HCT116 (cell line): ENCODE results near the gene NFKBIZ. TPM values are rescaled to one million over a fixed set of nuclear protein-coding genes. Genes with fewer than 3 reads are reported as not detected.

ENCODE experiments used
- ATAC-seq: fragments of 200-7000 bp; cut with Tn5 transposase; 2 replicates; pipeline ENCODE4 v1.9.1; 2020; ENCODE audit warnings: mild to moderate bottlenecking, moderate library complexity
- BruUV-seq: library from RNA; stranded (reverse); fragments of 400-500 nt; replicated peaks from 2 replicates; lab custom pipeline; 2021; lab: Mats Ljungman, UMichigan
- CTCF ChIA-PET: fragments of 300-600 bp; sonication (Branson Sonifier 250); formaldehyde crosslinking; loops from one replicate; lab custom pipeline; 2021; ENCODE audit warnings: antibody characterized with exemption; lab: Charles Lee
- POLR2A ChIA-PET: fragments of 300-600, 350-600 bp; sonication (Branson Sonifier 250); formaldehyde crosslinking; loops from one replicate; lab custom pipeline; 2021; ENCODE audit warnings: antibody characterized with exemption; lab: Charles Lee
- RAD21 ChIA-PET, 2 experiments: fragments of 300-600 bp; sonication (Branson Sonifier 250); formaldehyde crosslinking; loops; one replicate each; lab custom pipeline; 2023; ENCODE audit warnings: low total read pairs in 2 of 2; ENCODE audit not compliant: uncharacterized antibody in 2 of 2, unreplicated experiment in 2 of 2, low non-redundant PET in 1 of 2; lab: Charles Lee
- DNase-seq: peaks from one replicate; pipeline ENCODE4 v3.0.0-alpha.2; 2010; ENCODE audit warnings: low read depth, low spot score
- H2AFZ ChIP-seq: fragments of 200-600 bp; shearing (Covaris generic), sonication (generic); 2 replicates; pipeline ENCODE4 v1.6.1; 2017; ENCODE audit warnings: low read depth, mixed run types, mixed read lengths, antibody characterized with exemption, low read length; ENCODE audit not compliant: poor library complexity, severe bottlenecking
- H3K27ac ChIP-seq: 2 replicates; pipeline ENCODE4 v1.5.1; 2012; ENCODE audit warnings: low read depth, low read length
- H3K27me3 ChIP-seq: fragments of 200-600 bp; sonication (generic); 2 replicates; pipeline ENCODE4 v1.6.1; 2016; ENCODE audit warnings: mixed run types, low read length, mixed read lengths; ENCODE audit not compliant: insufficient read depth
- H3K36me3 ChIP-seq, 2 experiments: fragments of 200-500 bp in 1 of 2; fragments of 200-600 bp in 1 of 2; sonication (Bioruptor generic) in 1 of 2; sonication (generic) in 1 of 2; 2 replicates each; pipeline versions ENCODE4 v1.5.1 to v1.6.1; 2014 to 2016; ENCODE audit warnings: low read length in 2 of 2, inconsistent platforms in 1 of 2, mixed read lengths in 1 of 2, mixed run types in 1 of 2; ENCODE audit not compliant: insufficient read depth in 2 of 2, control insufficient read depth in 1 of 2
- H3K4me1 ChIP-seq, 2 experiments: fragments of 200-600 bp in 1 of 2; sonication (generic) in 1 of 2; 2 replicates each; pipeline versions ENCODE4 v1.5.1 to v1.6.1; 2012 to 2017; ENCODE audit warnings: low read length in 2 of 2, inconsistent platforms in 1 of 2, mild to moderate bottlenecking in 1 of 2, mixed read lengths in 1 of 2, mixed run types in 1 of 2, moderate library complexity in 1 of 2; ENCODE audit not compliant: insufficient read depth in 2 of 2, control insufficient read depth in 1 of 2
- H3K4me2 ChIP-seq: fragments of 200-600 bp; sonication (generic); 2 replicates; pipeline ENCODE4 v1.6.1; 2017; ENCODE audit warnings: mixed run types, low read length, mixed read lengths
- H3K4me3 ChIP-seq, 2 experiments: fragments of 200-600 bp in 1 of 2; sonication (generic) in 1 of 2; replicated peaks in 1 of 2; 2 replicates each; pipeline ENCODE4 v1.5.1; 2011 to 2016; ENCODE audit warnings: low read length in 2 of 2, control low read depth in 1 of 2, low read depth in 1 of 2, mild to moderate bottlenecking in 1 of 2, mixed read lengths in 1 of 2, mixed run types in 1 of 2
- H3K79me2 ChIP-seq: fragments of 200-600 bp; sonication (generic); 2 replicates; pipeline ENCODE4 v1.6.1; 2017; ENCODE audit warnings: mild to moderate bottlenecking, mixed run types, low read length, moderate library complexity, mixed read lengths; ENCODE audit not compliant: insufficient read depth
- H3K9ac ChIP-seq: fragments of 200-600 bp; sonication (generic); 2 replicates; pipeline ENCODE4 v1.6.1; 2016; ENCODE audit warnings: low read length, mixed read lengths
- H3K9me2 ChIP-seq: fragments of 200-600 bp; sonication (generic), shearing (Covaris generic); 2 replicates; pipeline ENCODE4 v1.6.1; 2017; ENCODE audit warnings: mixed run types, mild to moderate bottlenecking, moderate library complexity; ENCODE audit not compliant: insufficient read depth
- H3K9me3 ChIP-seq, 2 experiments: fragments of 200-500 bp in 1 of 2; fragments of 200-600 bp in 1 of 2; sonication (Bioruptor generic) in 1 of 2; sonication (generic) in 1 of 2; 2 replicates each; pipeline ENCODE4 v1.6.1; 2014 to 2017; ENCODE audit warnings: low read length in 2 of 2, mixed read lengths in 2 of 2, inconsistent platforms in 1 of 2, low read depth in 1 of 2, mild to moderate bottlenecking in 1 of 2, mixed run types in 1 of 2, moderate library complexity in 1 of 2; ENCODE audit not compliant: control insufficient read depth in 1 of 2, insufficient read depth in 1 of 2
- H4K20me1 ChIP-seq: fragments of 200-600 bp; sonication (generic), shearing (Covaris generic); 2 replicates; pipeline ENCODE4 v1.6.1; 2017; ENCODE audit warnings: mixed run types, mild to moderate bottlenecking, moderate library complexity; ENCODE audit not compliant: insufficient read depth
- ATF3 ChIP-seq: IDR thresholded peaks from 2 replicates; pipeline ENCODE4 v1.6.1; 2012
- CBX3 ChIP-seq: IDR thresholded peaks from 2 replicates; pipeline ENCODE4 v1.6.1; 2012; ENCODE audit warnings: low read depth
- CEBPB ChIP-seq: IDR thresholded peaks from 2 replicates; pipeline ENCODE4 v1.6.1; 2012; ENCODE audit warnings: low read depth
- CTCF ChIP-seq, 3 experiments: fragments of 200-600 bp in 1 of 3; sonication (generic) in 1 of 3; IDR thresholded peaks in 2 of 3; conservative IDR thresholded peaks in 1 of 3; 2 replicates each; pipeline ENCODE4 v1.5.1; 2012 to 2017; ENCODE audit warnings: low read depth in 2 of 3, low read length in 2 of 3, antibody characterized with exemption in 1 of 3, borderline replicate concordance in 1 of 3, control low read depth in 1 of 3, mild to moderate bottlenecking in 1 of 3, mixed read lengths in 1 of 3, mixed run types in 1 of 3, moderate library complexity in 1 of 3; ENCODE audit not compliant: insufficient read depth in 1 of 3
- EGR1 ChIP-seq: IDR thresholded peaks from 2 replicates; pipeline ENCODE4 v1.6.1; 2012; ENCODE audit warnings: low read depth
- EZH2phosphoT487 ChIP-seq: fragments of 200-600 bp; IDR thresholded peaks from 2 replicates; pipeline ENCODE4 v1.6.1; 2018; ENCODE audit warnings: antibody characterized with exemption, borderline replicate concordance
- FOSL1 ChIP-seq: IDR thresholded peaks from 2 replicates; pipeline ENCODE4 v1.6.1; 2012; ENCODE audit warnings: low read depth
- JUND ChIP-seq: IDR thresholded peaks from 2 replicates; pipeline ENCODE4 v1.6.1; 2012
- MAX ChIP-seq: IDR thresholded peaks from 2 replicates; pipeline ENCODE4 v1.6.1; 2012
- POLR2A ChIP-seq: IDR thresholded peaks from 2 replicates; pipeline ENCODE4 v1.7.0; 2011; ENCODE audit warnings: borderline replicate concordance; ENCODE audit not compliant: insufficient read depth, insufficient read length; ENCODE audit errors: extremely low read depth
- POLR2AphosphoS5 ChIP-seq: IDR thresholded peaks from 2 replicates; pipeline ENCODE4 v1.6.1; 2011; ENCODE audit warnings: mild to moderate bottlenecking, low read depth, low read length, moderate library complexity
- RAD21 ChIP-seq: IDR thresholded peaks from 2 replicates; pipeline ENCODE4 v1.6.1; 2012; ENCODE audit warnings: low read depth, mild to moderate bottlenecking
- SP1 ChIP-seq: IDR thresholded peaks from 2 replicates; pipeline ENCODE4 v1.6.1; 2012; ENCODE audit warnings: low read depth
- SRF ChIP-seq: IDR thresholded peaks from 2 replicates; pipeline ENCODE4 v1.6.1; 2012; ENCODE audit warnings: low read depth
- TCF7L2 ChIP-seq: IDR thresholded peaks from 2 replicates; pipeline ENCODE4 v1.7.0; 2011; ENCODE audit warnings: borderline replicate concordance, inconsistent platforms; ENCODE audit not compliant: insufficient read depth, insufficient read length; ENCODE audit errors: extremely low read depth
- YY1 ChIP-seq: IDR thresholded peaks from 2 replicates; pipeline ENCODE4 v1.6.1; 2011; ENCODE audit warnings: low read length, low read depth, moderate library complexity, mild to moderate bottlenecking; ENCODE audit not compliant: insufficient replicate concordance; ENCODE audit errors: extremely low read depth
- ZNF274 ChIP-seq: fragments of 200-500 bp; sonication (Bioruptor generic); IDR thresholded peaks from 2 replicates; pipeline ENCODE4 v1.6.1; 2014; ENCODE audit warnings: mild to moderate bottlenecking, low read depth, low read length, inconsistent platforms
- intact Hi-C: fragments of 100-400 bp; cut with micrococcal nuclease; formaldehyde crosslinking; loops from 2 replicates; pipeline ENCODE4 v1.10.0; 2022
- total RNA-seq: library from RNA; stranded (reverse); gene quantifications from one replicate; pipeline ENCODE4 v1.2.1, GENCODE V29; 2021; ENCODE audit not compliant: unreplicated experiment

NFKBIZ gene
- total RNA-seq, 1 experiment from 2014 or later = 12.2 TPM

- Histone ChIP-seq H2AFZ (no peak overlapping the region), H3K4me1 (peaks cover 12 to 19% of the 10 kb centered on the region in 2 experiments), H3K9me3 (no peaks in the 10 kb centered on the region), H4K20me1 (no peaks in the 10 kb centered on the region), H3K27me3 (no peaks in the 10 kb centered on the region), H3K4me2 (no peak overlapping the region), H3K27ac (no peak overlapping the region), H3K4me3 (no peak overlapping the region), H3K79me2 (no peaks in the 10 kb centered on the region), H3K9me2 (no peaks in the 10 kb centered on the region), H3K36me3 (no peaks in the 10 kb centered on the region), H3K9ac (no peak overlapping the region)
- TF ChIP-seq JUND (no peak), MAX (no peak), CBX3 (no peak), TCF7L2 (no peak), EZH2phosphoT487 (no peak), ATF3 (no peak), SRF (no peak), RAD21 (no peak), ZNF274 (no peak), CEBPB (no peak), SP1 (no peak), POLR2AphosphoS5 (no peak), EGR1 (no peak), YY1 (no peak), POLR2A (no peak), FOSL1 (no peak), CTCF (IDR thresholded peaks at IDR 0.05 in 2 of 3, conservative IDR thresholded peaks at IDR 0.05 in 1 of 3; ENCODE audit: borderline replicate concordance in 1 of 3, insufficient read depth in 1 of 3, low read depth in 2 of 3, low read length in 2 of 3) (no peak)
- RAD21 ChIA-PET = no interaction called here
- POLR2A ChIA-PET = interaction anchor here (1.2 to 3.5 kb wide), 2 partner anchors 20 to 71 kb away, joined by 3 to 12 read pairs; partner anchors contain the start of gene NFKBIZ
- DNase-seq (no peak), ATAC-seq (no peak)
- intact Hi-C loops = no loop called here
- BruUV-seq = no TSS peak
- CTCF ChIA-PET = no interaction called here
These were observed 19.4 kb upstream of the NFKBIZ start for GRCh38 chr3:101829874-101830273.
